Fibroblast of skin of scalp (primary cell): ENCODE data around the gene AMPD2.

Experiments used
- DNase-seq: peaks from one replicate; pipeline ENCODE4 v3.0.0-alpha.2; 2013

Gene AMPD2

DNA sequence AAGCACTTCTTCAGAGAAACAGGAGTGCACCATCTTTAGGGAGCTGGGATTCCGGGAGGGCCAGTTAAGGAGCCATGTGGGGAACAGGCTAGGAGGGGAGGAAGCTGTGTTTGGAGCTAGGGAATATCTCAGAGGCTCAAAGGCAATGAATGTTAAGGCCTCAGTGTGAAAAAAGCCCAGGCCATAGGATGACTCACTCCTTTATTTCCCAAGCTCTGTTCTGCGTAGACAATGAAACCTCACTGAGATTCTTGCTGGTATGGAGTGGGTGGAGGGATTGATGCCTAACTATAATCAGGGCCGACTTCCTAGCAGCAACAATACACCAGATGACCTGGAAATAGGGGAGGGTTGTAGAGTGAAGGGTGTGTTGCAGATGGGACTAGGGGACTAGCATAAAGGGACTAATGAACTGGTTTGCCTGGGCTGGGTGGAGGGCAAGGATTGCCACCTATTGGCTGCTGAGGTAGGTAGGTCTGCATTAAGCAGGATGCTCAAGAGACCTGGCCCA lies 2.3 kb upstream of the AMPD2 start:
- peak; percentile 80 for DNase-seq

DNA sequence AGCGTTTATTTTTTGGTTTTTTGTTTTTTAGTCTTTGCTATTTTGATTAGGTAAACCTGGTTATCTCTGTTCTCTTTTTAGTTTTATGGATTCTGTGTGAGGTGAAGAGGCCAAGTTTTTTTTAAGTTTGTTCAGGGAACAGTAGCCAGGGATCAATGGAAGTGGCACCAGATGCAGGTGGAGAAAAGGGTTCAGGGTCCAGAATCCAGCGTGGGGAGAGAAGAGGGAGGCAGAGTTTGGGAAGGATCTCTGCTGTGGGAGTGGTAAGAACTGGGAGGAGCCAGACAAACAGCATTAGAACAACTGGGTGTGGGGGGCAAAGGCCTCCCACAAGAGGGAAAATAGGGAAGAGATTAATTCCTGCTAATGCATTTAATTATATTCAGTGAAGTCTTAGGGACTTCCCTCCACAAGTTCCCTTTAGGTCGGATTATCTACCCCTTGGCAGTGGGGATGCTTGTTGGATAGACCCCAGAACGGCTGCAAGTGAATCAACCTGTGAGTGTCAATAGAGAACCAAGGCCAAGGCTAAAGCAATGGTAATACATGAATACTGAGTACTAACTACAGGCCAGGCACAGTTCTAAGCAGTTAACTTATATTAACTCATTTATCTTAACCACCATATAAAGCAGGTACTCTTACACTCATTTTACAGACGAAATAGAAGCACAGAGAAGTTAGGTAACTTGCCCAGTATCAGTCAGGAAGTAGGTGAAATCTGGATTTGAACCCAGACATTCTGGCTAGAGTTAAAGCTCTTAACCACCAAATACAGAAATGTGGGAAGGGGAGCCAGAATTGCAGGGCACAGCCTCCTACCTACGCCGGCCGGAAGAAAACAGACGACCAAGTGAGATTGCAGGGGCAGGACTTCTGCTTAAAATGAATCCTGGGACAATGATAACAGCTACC lies 719 bp upstream of the AMPD2 start:
- no peak for DNase-seq

DNA sequence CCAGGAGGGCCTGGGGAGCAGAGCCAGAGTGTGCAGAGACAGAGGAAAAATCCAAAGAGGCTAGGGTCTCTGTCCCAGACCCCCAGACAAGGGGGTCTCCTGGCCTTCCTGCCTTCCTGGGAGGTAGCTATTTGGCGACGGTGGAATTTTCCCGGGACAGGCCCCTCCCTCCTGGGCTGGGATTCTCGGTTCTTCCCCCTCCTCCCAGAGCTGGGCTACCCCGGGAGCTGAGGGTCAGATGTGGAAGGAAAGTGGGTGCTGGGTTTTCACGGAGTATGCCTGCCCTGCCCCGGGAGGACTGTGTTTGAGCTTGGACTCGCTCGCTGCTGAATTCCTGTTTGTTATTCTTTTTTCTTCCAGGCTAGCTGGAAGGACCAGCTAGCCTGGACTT lies 759 bp downstream of the AMPD2 start:
- peak; percentile 73 for DNase-seq

DNA sequence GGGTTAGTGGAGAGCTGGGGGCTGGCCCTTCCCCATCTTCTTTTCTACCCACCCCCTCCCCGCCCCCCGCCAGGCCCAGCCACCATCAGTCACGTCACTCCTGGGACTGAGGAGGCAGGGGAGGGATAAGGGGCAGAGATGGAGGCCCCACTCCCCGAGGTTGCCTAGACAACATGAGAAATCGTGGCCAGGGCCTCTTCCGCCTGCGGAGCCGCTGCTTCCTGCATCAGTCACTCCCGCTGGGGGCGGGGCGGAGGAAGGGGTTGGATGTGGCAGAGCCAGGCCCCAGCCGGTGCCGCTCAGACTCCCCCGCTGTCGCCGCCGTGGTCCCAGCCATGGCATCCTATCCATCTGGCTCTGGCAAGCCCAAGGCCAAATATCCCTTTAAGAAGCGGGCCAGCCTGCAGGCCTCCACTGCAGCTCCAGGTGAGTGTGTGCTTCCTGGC lies 1.2 kb downstream of the AMPD2 start:
- DNase-seq: peak; percentile 97

DNA sequence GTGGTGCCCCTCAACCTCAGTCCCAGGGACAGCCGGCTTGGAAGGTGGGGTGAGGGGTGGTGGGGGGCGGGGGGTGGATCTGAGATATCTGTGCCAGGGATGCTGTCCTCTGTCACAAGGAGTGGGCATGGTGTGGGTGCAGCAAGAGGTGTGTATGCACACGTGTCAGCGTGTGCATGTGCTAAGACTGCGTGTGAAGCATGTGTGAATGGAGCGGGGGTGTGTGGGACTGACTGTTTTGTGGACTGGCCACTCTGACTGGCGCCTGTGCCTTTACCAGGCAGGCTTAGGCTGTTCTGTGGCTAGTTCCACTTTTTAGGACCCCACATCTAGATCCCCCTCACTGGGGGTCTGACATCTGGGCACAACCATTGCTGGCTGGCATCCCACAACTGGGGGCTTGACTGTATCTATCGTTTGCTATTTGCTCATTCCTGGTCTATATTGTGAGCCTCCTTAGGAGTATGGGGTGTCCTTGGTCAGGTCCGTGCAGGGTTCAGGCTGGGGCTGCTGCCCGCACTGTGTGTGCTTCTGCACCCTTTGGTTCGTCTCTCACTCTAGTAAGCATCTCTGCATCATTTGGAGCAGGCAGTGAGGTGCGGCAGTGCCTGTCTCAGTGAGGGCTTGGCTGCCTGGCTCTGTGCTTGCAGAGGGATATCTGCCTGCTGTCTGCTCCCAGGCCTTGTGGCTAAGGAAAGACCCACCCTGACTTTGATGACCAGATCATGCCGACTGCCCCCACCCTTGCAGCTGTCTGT lies 1.9 kb downstream of the AMPD2 start:
- no peak for DNase-seq

DNA sequence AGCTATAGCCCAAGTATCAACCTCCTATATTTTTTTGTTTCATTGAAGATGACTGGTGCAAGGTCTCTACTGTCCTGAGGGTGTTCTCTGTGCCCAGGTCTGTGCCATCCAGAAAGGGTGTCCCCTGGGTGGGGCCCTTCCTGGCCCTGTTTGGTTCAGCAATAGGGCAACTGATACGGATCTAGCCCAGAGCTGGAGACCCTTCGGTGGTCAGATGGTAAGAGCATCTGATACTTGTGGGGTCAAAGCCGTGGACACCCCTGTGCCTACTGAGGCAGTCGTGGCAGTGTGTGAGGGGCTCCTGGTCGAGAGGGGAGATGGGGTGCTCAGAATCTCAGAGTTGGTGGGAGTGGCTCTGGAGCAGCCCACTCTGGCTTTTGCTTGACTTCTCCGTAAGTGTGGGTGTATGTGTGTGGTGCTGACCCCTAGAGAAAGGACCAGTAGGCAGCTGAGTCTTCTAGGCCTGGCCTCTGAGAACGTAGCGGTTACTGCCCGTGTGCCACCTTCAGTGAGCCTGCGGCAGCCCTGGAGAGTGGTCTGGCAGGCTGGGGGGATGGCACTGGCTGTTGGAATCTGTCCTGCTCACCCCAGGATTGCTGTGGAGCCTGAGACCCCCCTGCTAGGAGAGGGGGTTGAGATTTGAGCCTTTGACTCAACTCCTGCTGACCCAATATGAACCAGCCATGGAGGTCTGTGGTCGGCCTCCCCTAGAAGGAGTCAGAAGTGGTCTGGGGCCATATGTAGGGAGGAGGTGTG lies 2.7 kb downstream of the AMPD2 start:
- DNase-seq: no peak

DNA sequence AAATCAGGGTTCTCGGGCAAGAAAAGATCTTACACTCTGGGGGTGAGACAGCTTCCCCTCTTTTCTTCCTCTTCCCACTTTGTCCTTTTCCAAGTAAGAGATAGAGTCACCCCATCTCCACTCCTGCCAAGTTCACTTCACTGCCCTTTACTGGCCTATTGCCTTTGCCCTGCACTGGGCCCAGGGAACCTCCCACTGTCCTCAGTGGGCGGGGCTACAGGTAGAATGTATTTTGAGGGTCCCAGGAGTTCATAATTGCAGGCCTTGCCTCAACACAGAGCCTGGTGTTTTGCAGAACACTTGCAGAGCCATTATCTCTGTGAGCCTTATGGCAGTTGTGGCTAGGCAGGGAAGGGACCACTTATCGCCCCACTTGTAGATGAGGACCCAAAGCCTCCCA lies 3.3 kb downstream of the AMPD2 start:
- no peak for DNase-seq

DNA sequence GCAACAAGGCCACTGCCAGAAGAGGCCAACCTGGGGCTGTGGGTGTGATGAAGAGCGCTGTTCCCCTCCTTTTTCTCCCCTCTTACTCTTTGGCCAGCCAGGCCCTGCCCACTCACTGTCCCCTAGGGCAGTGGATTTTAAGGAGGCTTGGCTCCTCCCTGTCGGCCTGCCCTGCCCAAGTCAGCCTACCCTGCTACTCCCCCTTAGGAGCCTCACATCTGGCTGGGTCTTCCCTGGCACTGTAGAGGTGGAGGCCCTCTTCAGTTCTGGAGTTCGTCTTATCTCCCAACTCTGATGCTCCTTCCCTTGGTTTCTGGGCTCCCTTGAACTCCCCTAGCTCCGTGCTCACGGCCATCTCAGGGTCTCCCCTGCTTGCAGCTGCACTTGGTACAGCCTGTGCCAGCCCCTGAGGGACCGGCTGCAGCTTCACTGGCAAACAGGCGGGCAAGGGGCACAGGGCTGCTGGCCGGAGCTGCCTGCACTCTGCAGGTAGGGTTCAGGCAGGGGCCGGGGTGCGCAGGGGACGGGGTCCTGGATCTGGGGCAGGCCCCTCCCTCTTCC lies 4.0 kb downstream of the AMPD2 start:
- no peak for DNase-seq

DNA sequence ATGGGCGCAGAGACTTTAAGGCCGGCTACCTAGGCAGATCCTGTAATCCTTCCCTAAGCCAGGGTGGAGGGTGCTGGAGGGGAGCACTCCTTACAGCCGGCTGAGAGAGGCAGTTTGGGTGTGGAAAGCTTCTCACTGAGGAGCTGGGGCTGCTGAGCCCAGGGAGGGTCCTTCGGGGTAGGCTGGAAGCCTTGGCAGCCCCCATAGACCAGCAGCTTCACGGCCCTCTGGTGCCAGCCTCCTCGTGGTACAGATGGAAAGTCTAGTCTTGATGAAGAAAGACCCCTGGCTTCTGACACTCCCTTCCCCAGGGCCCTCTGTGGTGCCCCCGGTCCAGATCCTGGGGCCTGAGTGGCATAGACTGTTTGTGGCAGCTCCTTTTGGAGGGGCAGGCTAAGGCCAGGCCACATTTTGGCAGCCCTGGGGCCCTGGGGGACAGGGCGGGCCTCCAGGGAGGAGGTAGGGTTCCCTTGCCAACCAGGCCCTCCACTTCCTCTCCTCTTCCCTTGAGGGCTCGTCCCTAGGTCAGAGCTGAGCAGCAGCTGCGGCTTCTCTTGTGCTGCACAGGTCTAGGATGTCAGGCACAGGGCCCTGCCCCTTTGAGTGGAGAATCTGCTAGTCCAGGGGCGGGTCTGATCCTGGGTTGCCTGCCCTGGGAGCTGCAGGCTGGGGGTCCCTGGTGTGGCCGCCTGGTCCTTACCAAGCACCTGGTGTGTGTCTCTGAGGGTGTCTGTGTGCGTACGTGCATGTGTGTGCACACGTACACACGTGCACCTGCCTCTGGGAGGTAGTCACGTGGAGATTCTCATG lies 4.8 kb downstream of the AMPD2 start:
- DNase-seq: no peak

DNA sequence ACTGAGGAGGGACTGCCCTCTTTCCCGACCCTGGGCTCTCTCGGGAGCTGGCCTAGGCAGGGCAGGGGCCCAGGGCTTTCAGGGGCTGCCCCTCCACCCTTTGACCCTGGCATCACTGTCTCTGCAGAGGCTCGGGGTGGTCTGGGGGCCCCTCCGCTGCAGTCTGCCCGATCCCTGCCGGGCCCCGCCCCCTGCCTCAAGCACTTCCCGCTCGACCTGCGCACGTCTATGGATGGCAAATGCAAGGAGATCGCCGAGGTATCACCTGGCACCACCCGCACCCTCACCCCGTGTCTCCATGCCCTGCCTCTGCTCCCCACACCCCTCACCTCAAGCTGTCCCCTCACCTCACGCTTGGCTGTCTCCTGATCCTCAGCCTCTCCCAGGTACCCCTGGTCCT lies 5.5 kb downstream of the AMPD2 start:
- DNase-seq: no peak

DNA sequence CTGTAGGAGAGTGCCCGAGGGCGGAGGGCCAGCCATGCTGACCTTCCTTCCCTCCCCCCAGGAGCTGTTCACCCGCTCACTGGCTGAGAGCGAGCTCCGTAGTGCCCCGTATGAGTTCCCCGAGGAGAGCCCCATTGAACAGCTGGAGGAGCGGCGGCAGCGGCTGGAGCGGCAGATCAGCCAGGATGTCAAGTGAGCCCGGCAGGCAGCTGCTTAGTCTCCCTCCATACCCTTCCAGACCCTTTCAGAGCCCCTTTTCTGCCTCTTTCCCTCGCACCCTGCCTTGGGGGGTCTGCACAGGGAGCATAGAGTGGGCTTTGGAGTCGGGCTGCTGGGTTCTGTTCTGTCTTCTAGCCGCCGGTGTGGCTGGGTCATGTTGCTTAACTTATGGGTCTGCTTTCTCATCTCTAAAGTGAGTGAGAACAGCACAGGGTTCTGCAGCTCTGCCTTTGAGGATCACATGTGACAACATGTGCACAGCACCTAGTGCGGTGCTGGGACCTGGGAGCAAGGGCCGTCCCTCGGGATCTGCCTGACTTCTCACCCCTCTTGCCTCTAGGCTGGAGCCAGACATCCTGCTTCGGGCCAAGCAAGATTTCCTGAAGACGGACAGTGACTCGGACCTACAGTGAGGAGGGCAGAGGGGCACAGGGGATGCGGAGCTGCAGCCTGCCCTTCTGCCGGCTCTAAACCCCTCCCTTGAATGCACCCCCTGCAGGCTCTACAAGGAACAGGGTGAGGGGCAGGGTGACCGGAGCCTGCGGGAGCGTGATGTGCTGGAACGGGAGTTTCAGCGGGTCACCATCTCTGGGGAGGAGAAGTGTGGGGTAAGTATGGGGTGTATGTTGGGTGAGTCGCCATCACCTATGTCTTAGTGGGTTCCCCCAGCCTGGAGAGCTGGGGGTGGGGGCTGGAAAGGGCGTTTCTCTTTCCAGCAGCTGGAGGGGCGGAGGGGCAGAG lies 6.2 kb downstream of the AMPD2 start:
- no peak for DNase-seq

DNA sequence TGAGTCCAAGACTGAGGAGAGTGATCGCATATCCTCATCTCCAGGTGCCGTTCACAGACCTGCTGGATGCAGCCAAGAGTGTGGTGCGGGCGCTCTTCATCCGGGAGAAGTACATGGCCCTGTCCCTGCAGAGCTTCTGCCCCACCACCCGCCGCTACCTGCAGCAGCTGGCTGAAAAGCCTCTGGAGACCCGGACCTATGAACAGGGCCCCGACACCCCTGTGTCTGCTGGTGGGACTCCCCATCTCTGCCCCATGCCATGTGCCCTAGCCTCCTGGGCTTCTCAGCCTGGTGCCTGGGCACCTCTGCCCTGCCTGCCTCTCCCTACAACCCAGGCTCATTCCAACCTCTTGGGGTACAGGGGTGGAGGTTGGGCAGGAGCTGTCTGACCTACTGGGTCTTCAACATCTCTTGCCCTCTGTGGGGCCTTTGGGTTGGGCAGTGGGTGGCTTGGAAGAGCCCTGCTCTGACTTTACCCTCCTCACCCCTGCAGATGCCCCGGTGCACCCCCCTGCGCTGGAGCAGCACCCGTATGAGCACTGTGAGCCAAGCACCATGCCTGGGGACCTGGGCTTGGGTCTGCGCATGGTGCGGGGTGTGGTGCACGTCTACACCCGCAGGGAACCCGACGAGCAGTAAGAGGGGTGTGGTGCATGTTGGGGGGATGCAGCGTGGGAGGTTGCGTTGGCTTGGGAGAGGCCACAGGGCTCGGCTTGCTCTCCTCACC lies 7.2 kb downstream of the AMPD2 start:
- no peak for DNase-seq

DNA sequence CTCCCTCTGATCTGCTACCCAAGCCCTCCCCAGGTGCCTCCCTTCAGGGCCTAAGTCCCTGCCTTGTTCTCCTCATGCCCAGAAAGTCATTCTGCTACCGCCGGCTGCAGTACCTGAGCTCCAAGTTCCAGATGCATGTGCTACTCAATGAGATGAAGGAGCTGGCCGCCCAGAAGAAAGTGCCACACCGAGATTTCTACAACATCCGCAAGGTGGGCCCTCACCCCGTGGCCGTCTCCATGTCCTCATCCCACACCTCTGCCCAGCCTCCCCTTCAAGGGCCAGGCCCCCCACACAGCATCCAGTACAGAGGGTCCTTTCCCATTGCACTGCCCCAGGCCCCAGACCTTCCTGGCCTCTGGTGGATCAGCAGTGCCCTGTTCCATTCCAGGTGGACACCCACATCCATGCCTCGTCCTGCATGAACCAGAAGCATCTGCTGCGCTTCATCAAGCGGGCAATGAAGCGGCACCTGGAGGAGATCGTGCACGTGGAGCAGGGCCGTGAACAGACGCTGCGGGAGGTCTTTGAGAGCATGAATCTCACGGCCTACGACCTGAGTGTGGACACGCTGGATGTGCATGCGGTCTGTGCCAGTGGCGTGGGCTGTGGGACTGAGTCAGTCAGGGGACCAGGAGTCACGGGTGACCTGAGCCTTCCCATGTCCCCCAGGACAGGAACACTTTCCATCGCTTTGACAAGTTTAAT lies 8.2 kb downstream of the AMPD2 start:
- DNase-seq: no peak

DNA sequence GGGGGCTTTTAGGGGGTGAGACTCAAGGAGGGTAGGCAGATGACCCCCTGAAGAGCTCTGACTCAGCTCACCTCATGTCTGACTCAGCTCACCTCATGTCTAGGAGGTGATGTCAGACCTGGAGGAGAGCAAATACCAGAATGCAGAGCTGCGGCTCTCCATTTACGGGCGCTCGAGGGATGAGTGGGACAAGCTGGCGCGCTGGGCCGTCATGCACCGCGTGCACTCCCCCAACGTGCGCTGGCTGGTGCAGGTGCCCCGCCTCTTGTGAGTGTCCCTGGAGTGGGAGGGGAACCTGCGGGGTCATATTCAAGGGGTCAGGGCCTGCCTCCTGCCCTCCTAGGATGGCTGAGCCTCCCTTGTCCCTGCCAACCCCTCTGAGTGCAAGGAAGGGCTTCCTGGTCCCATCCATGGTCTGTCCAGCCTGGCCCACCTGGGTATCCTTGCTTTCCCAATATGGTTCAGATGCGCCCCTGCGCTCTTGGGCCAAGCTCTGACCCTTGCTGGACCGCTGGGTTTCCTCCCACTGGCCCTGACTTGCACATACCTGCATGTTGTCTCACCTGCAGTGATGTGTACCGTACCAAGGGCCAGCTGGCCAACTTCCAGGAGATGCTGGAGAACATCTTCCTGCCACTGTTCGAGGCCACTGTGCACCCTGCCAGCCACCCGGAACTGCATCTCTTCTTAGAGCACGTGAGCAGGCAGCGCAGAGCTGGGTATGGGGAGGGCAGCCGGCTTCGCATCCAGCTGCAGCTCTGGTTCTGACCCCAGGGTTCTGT lies 9.1 kb downstream of the AMPD2 start:
- DNase-seq: no peak

DNA sequence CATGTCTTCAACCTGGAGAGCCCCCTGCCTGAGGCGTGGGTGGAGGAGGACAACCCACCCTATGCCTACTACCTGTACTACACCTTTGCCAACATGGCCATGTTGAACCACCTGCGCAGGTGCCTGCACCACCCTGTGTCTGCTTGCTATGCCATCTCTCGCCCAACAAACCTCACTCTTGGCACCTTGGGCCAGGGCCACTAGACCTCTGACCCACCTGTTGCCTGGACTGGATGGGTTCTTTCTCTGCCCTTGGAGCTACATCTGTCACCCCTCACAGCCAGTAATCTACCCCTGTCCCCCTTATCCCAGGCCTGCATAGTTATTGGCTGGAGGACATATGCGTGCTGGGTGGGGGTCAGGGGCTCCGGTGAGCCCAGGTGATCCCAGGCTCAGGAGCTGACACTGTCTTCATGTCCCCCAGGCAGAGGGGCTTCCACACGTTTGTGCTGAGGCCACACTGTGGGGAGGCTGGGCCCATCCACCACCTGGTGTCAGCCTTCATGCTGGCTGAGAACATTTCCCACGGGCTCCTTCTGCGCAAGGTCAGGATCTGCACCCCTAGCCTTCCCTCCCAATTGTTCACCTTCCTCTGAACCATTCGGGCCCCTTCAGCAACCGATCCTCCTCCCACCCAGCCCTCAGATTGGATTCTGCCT lies 9.9 kb downstream of the AMPD2 start:
- no peak for DNase-seq

DNA sequence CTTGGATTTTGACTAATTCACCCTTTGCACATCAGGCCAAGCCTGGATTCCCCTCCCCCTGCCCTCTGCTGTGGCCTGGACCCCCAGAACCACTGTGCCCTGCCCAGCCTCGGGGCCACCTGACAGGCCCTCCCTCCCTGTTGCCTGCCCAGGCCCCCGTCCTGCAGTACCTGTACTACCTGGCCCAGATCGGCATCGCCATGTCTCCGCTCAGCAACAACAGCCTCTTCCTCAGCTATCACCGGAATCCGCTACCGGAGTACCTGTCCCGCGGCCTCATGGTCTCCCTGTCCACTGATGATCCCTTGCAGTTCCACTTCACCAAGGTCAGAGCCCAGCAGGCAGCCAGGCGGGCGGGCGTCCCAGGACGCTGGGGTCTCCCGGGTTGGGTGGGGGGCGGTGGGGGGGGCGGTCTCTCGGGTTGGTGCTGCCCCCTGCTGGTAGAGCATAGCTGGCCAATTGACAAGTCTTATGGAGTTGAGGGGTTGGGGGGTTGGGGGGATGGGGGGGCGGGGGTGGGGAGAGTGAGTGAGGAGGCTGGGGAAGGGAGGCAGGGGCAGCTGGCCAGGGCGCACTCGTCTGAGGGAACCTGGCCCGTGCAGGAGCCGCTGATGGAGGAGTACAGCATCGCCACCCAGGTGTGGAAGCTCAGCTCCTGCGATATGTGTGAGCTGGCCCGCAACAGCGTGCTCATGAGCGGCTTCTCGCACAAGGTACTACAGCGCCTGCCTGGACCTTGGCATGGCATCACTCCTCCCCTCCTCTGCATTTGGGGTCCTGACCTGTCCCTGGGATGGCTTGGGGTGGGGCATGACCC lies 10.7 kb downstream of the AMPD2 start:
- DNase-seq: no peak
